Aorta (tissue), 5 donors: ENCODE measurements around the gene TVP23C. TPM values are rescaled to one million over a fixed set of nuclear protein-coding genes. Genes with fewer than 3 reads are reported as not detected.
A peak's percentile ranks its signal among the peaks of the same experiment; 100 is the strongest.

Source experiments
- ATAC-seq: fragments of 200-7000 bp; cut with Tn5 transposase; one replicate; pipeline ENCODE4 v1.9.1; 2022; ENCODE audit warnings: moderate library complexity; ENCODE audit not compliant: low FRiP score
- DNase-seq, 2 donors: peaks; one replicate each; pipeline ENCODE4 v3.0.0-alpha.2; 2020
- H3K27ac ChIP-seq, 2 donors: one replicate each; pipeline ENCODE4 v1.5.1; 2013; ENCODE audit warnings: low read length in 2 of 2, mild to moderate bottlenecking in 2 of 2, moderate library complexity in 2 of 2, control low read depth in 1 of 2, inconsistent platforms in 1 of 2, low read depth in 1 of 2
- H3K27me3 ChIP-seq, 2 donors: one replicate each; pipeline ENCODE4 v1.6.1; 2013; ENCODE audit warnings: control low read depth in 1 of 2, low read length in 1 of 2, mild to moderate bottlenecking in 1 of 2, moderate library complexity in 1 of 2; ENCODE audit not compliant: insufficient read depth in 2 of 2, control insufficient read depth in 1 of 2
- H3K36me3 ChIP-seq, 2 donors: one replicate each; pipeline ENCODE4 v1.6.1; 2013; ENCODE audit warnings: control low read depth in 1 of 2, low read length in 1 of 2, mild to moderate bottlenecking in 1 of 2; ENCODE audit not compliant: insufficient read depth in 2 of 2, control insufficient read depth in 1 of 2
- H3K4me1 ChIP-seq, 2 donors: one replicate each; pipeline ENCODE4 v1.6.1; 2013; ENCODE audit warnings: low read length in 2 of 2, control low read depth in 1 of 2, mild to moderate bottlenecking in 1 of 2, moderate library complexity in 1 of 2; ENCODE audit not compliant: insufficient read depth in 2 of 2, control insufficient read depth in 1 of 2
- H3K4me3 ChIP-seq, 2 donors: one replicate each; pipeline ENCODE4 v1.5.1; 2013; ENCODE audit warnings: low read length in 2 of 2, control low read depth in 1 of 2, mild to moderate bottlenecking in 1 of 2
- H3K9me3 ChIP-seq: one replicate; pipeline ENCODE4 v1.6.1; 2013; ENCODE audit warnings: mild to moderate bottlenecking, low read length; ENCODE audit not compliant: control insufficient read depth
- WGBS, 2 donors: extraction: QIAGEN DNeasy Blood & Tissue Kit; methylation state at CpG; one replicate each; pipeline ENCODE4 v1.1.7; 2013; 5-methylcytosine and 5-hydroxymethylcytosine counted together
- intact Hi-C, 2 donors: fragments of 100-400 bp; cut with DNase I; formaldehyde crosslinking; loops; one replicate each; pipeline versions ENCODE4 v1.14.2 to v1.15.0; 2022
- polyA plus RNA-seq, 2 donors: library from polyadenylated mRNA; stranded (reverse); fragments of 200-250 nt; gene quantifications; one replicate each; pipeline ENCODE4 v1.2.3, GENCODE V29; 2013
- total RNA-seq, 2 donors: library from RNA; stranded (reverse); fragmentation: NEBNext Ultra II Directional; extraction: Animal tissue kit (Norgen Biotek cat#: 25700); gene quantifications; one replicate each; pipeline ENCODE4 v1.2.1, GENCODE V29; 2021
- donor health status: healthy with polysubstance abuse.
- donor health status: Bipolar disorder and iron deficiency.
- donor health status: DM: no; HTN: no; CAD: no.
- donor health status: DM: no; HTN: no; CAD: no.
- donor health status: DM: yes; HTN: yes; CAD: no.

TVP23C gene
- total and polyA plus RNA-seq, 4 donors, result 2.4 to 39.4 (median 20.9) TPM

GRCh38 chr17:15479703-15480102 lies 83.6 kb downstream of the TVP23C start:
- ATAC-seq (no peak), DNase-seq (no peak)
- H3K36me3 ChIP-seq, result no peaks in the 10 kb centered on the region
- H3K4me3 ChIP-seq, result no peak overlapping the region
- intact Hi-C loops, result no loop called here
- no peaks in the 10 kb centered on the region for H3K9me3 ChIP-seq
- no peaks in the 10 kb centered on the region for H3K4me1 ChIP-seq
- no peak overlapping the region for H3K27ac ChIP-seq
- H3K27me3 ChIP-seq, result no peaks in the 10 kb centered on the region

GRCh38 chr17:15478845-15479244 lies 84.4 kb downstream of the TVP23C start:
- ATAC-seq, result no peak
- 92 to 97% methylated on average over 5 of the region's 5 CpGs for WGBS, 2 donors
- Histone ChIP-seq H3K4me1 (no peaks in the 10 kb centered on the region), H3K27me3 (no peaks in the 10 kb centered on the region), H3K4me3 (no peak overlapping the region), H3K27ac (no peak overlapping the region), H3K9me3 (no peaks in the 10 kb centered on the region), H3K36me3 (no peaks in the 10 kb centered on the region)
- no peak for DNase-seq
- intact Hi-C loops, result no loop called here

- DNase-seq (no peak), ATAC-seq (peak; percentile 89)
- H3K4me1 ChIP-seq, result no peaks in the 10 kb centered on the region
- intact Hi-C loops, result no loop called here
- H3K9me3 ChIP-seq, result no peaks in the 10 kb centered on the region
- WGBS, 2 donors, result 32 to 43% methylated on average over 8 of the region's 8 CpGs
- no peak overlapping the region for H3K4me3 ChIP-seq
- no peaks in the 10 kb centered on the region for H3K27me3 ChIP-seq
- no peak overlapping the region for H3K27ac ChIP-seq
- no peaks in the 10 kb centered on the region for H3K36me3 ChIP-seq
Measured at GRCh38 chr17:15475631-15476354, 87.5 kb downstream of the TVP23C start.

- no peaks in the 10 kb centered on the region for H3K27me3 ChIP-seq
- intact Hi-C loops, result no loop called here
- no peaks in the 10 kb centered on the region for H3K9me3 ChIP-seq
- no peaks in the 10 kb centered on the region for H3K4me1 ChIP-seq
- DNase-seq (no peak), ATAC-seq (no peak)
- no peak overlapping the region for H3K4me3 ChIP-seq
- H3K27ac ChIP-seq, result no peak overlapping the region
- 94 to 95% methylated on average over 3 of the region's 3 CpGs for WGBS, 2 donors
- H3K36me3 ChIP-seq, result no peaks in the 10 kb centered on the region
Measured at GRCh38 chr17:15472891-15473290, 90.4 kb downstream of the TVP23C start.

- DNase-seq (no peak), ATAC-seq (no peak)
- H3K36me3 ChIP-seq, result no peaks in the 10 kb centered on the region
- H3K9me3 ChIP-seq, result no peaks in the 10 kb centered on the region
- no peak overlapping the region for H3K27ac ChIP-seq
- no peak overlapping the region for H3K4me3 ChIP-seq
- intact Hi-C loops, result no loop called here
- no peaks in the 10 kb centered on the region for H3K4me1 ChIP-seq
- H3K27me3 ChIP-seq, result no peaks in the 10 kb centered on the region
- WGBS, 2 donors, result 66 to 82% methylated on average over 7 of the region's 7 CpGs
Measured at GRCh38 chr17:15470536-15470935, 92.7 kb downstream of the TVP23C start.

- WGBS, 2 donors, result 6 to 22% methylated on average over 7 of the region's 7 CpGs
- Histone ChIP-seq H3K27ac (no peak overlapping the region), H3K4me3 (no peak overlapping the region), H3K4me1 (no peaks in the 10 kb centered on the region), H3K27me3 (no peaks in the 10 kb centered on the region), H3K9me3 (no peaks in the 10 kb centered on the region), H3K36me3 (no peaks in the 10 kb centered on the region)
- ATAC-seq (no peak), DNase-seq (no peak)
- intact Hi-C loops, result no loop called here
Measured at GRCh38 chr17:15469260-15469659, 94.0 kb downstream of the TVP23C start.

- no peak overlapping the region for H3K27ac ChIP-seq
- ATAC-seq (no peak), DNase-seq (no peak)
- no peaks in the 10 kb centered on the region for H3K36me3 ChIP-seq
- 23 to 38% methylated on average over 4 of the region's 4 CpGs for WGBS, 2 donors
- no peaks in the 10 kb centered on the region for H3K9me3 ChIP-seq
- intact Hi-C loops, result no loop called here
- H3K4me3 ChIP-seq, result no peak overlapping the region
- H3K27me3 ChIP-seq, result no peaks in the 10 kb centered on the region
- no peaks in the 10 kb centered on the region for H3K4me1 ChIP-seq
Measured at GRCh38 chr17:15468126-15468525, 95.2 kb downstream of the TVP23C start.

GRCh38 chr17:15467592-15467991 lies 95.7 kb downstream of the TVP23C start, which contains the start of gene CDRT4:
Gene CDRT4 (minus strand): TSS chr17:15467621. CDS start chr17:15440238, 27,383 bp downstream.
- 87 to 90% methylated on average over 3 of the region's 3 CpGs for WGBS, 2 donors
- H3K27ac ChIP-seq, result no peak within 1 kb of the TSS
- H3K9me3 ChIP-seq, result no peaks in the 10 kb centered on the region
- no peaks in the 10 kb centered on the region for H3K27me3 ChIP-seq
- no peaks in the 10 kb centered on the region for H3K4me1 ChIP-seq
- DNase-seq (no peak), ATAC-seq (no peak)
- H3K4me3 ChIP-seq, result no peak within 1 kb of the TSS
- no peaks in the 10 kb centered on the region for H3K36me3 ChIP-seq
- intact Hi-C loops, result no loop called here

GRCh38 chr17:15466131-15466530 lies 97.2 kb downstream of the TVP23C start:
- Histone ChIP-seq H3K9me3 (no peaks in the 10 kb centered on the region), H3K27me3 (no peaks in the 10 kb centered on the region), H3K4me1 (no peaks in the 10 kb centered on the region), H3K4me3 (no peak overlapping the region), H3K27ac (no peak overlapping the region), H3K36me3 (no peaks in the 10 kb centered on the region)
- no peak for DNase-seq
- 68 to 75% methylated on average over 6 of the region's 6 CpGs for WGBS, 2 donors
- no peak for ATAC-seq
- intact Hi-C loops, result no loop called here
